ENCODE results near the gene CYLD.

CYLD gene

GRCh38 chr16:50837324-50837723, 95.4 kb downstream of the CYLD start:
- H3K4me3 ChIP-seq (ENCODE audit: low read depth, low read length) = no peak overlapping the region

GRCh38 chr16:50838165-50838564, 96.3 kb downstream of the CYLD start:
- H2AK5ac ChIP-seq (ENCODE audit: low read length) = no peak overlapping the region
- H3K27me3 ChIP-seq (ENCODE audit: insufficient read depth, low read length) = no peaks in the 10 kb centered on the region
- no peak overlapping the region for H4K8ac ChIP-seq (ENCODE audit: low read depth, low read length)
- no peak overlapping the region for H2AFZ ChIP-seq (ENCODE audit: insufficient read depth, low read length, poor library complexity)
- no peak overlapping the region for H3K18ac ChIP-seq (ENCODE audit: low read length)
- H3K4ac ChIP-seq (ENCODE audit: low read depth, low read length) = no peak overlapping the region
- H3K36me3 ChIP-seq (ENCODE audit: control insufficient read depth in 1 of 2, insufficient read depth in 2 of 2, low read length in 2 of 2) = no peaks in the 10 kb centered on the region
- WGBS (ENCODE audit: extremely low coverage, insufficient coverage, insufficient read length) = no CpG with 5 or more reads among the region's 2 CpGs
- no peaks in the 10 kb centered on the region for H3K4me1 ChIP-seq (ENCODE audit: control insufficient read depth in 1 of 2, insufficient read depth in 2 of 2, low read length in 2 of 2)
- no peak overlapping the region for H4K91ac ChIP-seq (ENCODE audit: low read depth, low read length)
- no peak overlapping the region for H4K12ac ChIP-seq (ENCODE audit: low read depth, low read length)
- H3K23ac ChIP-seq (ENCODE audit: low read length) = no peak overlapping the region
- peak in 1 of 2 donors; percentile 25 for DNase-seq
- H3K79me1 ChIP-seq (ENCODE audit: low read length) = no peaks in the 10 kb centered on the region
- no peak overlapping the region for H3K27ac ChIP-seq (ENCODE audit: low read depth, low read length)
- no peak overlapping the region for H2BK5ac ChIP-seq (ENCODE audit: low read depth, low read length, poor library complexity)
- no peak overlapping the region for H2BK12ac ChIP-seq (ENCODE audit: low read length)
- H3K9me3 ChIP-seq (ENCODE audit: insufficient read depth, low read depth, low read length) = peaks cover 2% of the 10 kb centered on the region
- no peak overlapping the region for H3K4me3 ChIP-seq (ENCODE audit: low read depth, low read length)
- H3K14ac ChIP-seq (ENCODE audit: low read length) = no peak overlapping the region
- no peak overlapping the region for H3K4me2 ChIP-seq (ENCODE audit: low read length)
- no peak overlapping the region for H2BK120ac ChIP-seq (ENCODE audit: insufficient read depth, low read length, poor library complexity)
- H3K9ac ChIP-seq (ENCODE audit: low read length) = no peak overlapping the region
- no peaks in the 10 kb centered on the region for H3K79me2 ChIP-seq (ENCODE audit: control insufficient read depth, insufficient read depth, low read length, poor library complexity)

More at GRCh38 chr16:50837324-50837723, 95.4 kb downstream of the CYLD start:
- DNase-seq = no peak
- no peak overlapping the region for H4K8ac ChIP-seq (ENCODE audit: low read depth, low read length)
- H3K18ac ChIP-seq (ENCODE audit: low read length) = no peak overlapping the region
- H3K36me3 ChIP-seq (ENCODE audit: control insufficient read depth in 1 of 2, insufficient read depth in 2 of 2, low read length in 2 of 2) = no peaks in the 10 kb centered on the region
- H3K14ac ChIP-seq (ENCODE audit: low read length) = no peak overlapping the region
- no peak overlapping the region for H4K91ac ChIP-seq (ENCODE audit: low read depth, low read length)
- no peak overlapping the region for H2BK12ac ChIP-seq (ENCODE audit: low read length)
- H3K4me1 ChIP-seq (ENCODE audit: control insufficient read depth in 1 of 2, insufficient read depth in 2 of 2, low read length in 2 of 2) = no peaks in the 10 kb centered on the region
- no peaks in the 10 kb centered on the region for H3K79me1 ChIP-seq (ENCODE audit: low read length)
- H2BK5ac ChIP-seq (ENCODE audit: low read depth, low read length, poor library complexity) = no peak overlapping the region
- no peak overlapping the region for H3K27ac ChIP-seq (ENCODE audit: low read depth, low read length)
- H3K4me2 ChIP-seq (ENCODE audit: low read length) = no peak overlapping the region
- no peak overlapping the region for H2AK5ac ChIP-seq (ENCODE audit: low read length)
- no peak overlapping the region for H3K9ac ChIP-seq (ENCODE audit: low read length)
- no peak overlapping the region for H4K12ac ChIP-seq (ENCODE audit: low read depth, low read length)
- H3K9me3 ChIP-seq (ENCODE audit: insufficient read depth, low read depth, low read length) = peaks cover 2% of the 10 kb centered on the region
- no peak overlapping the region for H3K23ac ChIP-seq (ENCODE audit: low read length)
- H3K27me3 ChIP-seq (ENCODE audit: insufficient read depth, low read length) = no peaks in the 10 kb centered on the region
- H3K79me2 ChIP-seq (ENCODE audit: control insufficient read depth, insufficient read depth, low read length, poor library complexity) = no peaks in the 10 kb centered on the region
- H2AFZ ChIP-seq (ENCODE audit: insufficient read depth, low read length, poor library complexity) = no peak overlapping the region
- WGBS (ENCODE audit: extremely low coverage, insufficient coverage, insufficient read length) = no CpG with 5 or more reads among the region's 2 CpGs
- H2BK120ac ChIP-seq (ENCODE audit: insufficient read depth, low read length, poor library complexity) = no peak overlapping the region
- H3K4ac ChIP-seq (ENCODE audit: low read depth, low read length) = no peak overlapping the region

- WGBS (ENCODE audit: extremely low coverage, insufficient coverage, insufficient read length) = no CpG with 5 or more reads among the region's 2 CpGs
- H4K8ac ChIP-seq (ENCODE audit: low read depth, low read length) = no peak overlapping the region
- no peaks in the 10 kb centered on the region for H3K79me2 ChIP-seq (ENCODE audit: control insufficient read depth, insufficient read depth, low read length, poor library complexity)
- H2AK5ac ChIP-seq (ENCODE audit: low read length) = no peak overlapping the region
- no peak overlapping the region for H3K18ac ChIP-seq (ENCODE audit: low read length)
- H2BK120ac ChIP-seq (ENCODE audit: insufficient read depth, low read length, poor library complexity) = no peak overlapping the region
- no peak overlapping the region for H2BK5ac ChIP-seq (ENCODE audit: low read depth, low read length, poor library complexity)
- no peaks in the 10 kb centered on the region for H3K4me1 ChIP-seq (ENCODE audit: control insufficient read depth in 1 of 2, insufficient read depth in 2 of 2, low read length in 2 of 2)
- peaks cover 2% of the 10 kb centered on the region for H3K9me3 ChIP-seq (ENCODE audit: insufficient read depth, low read depth, low read length)
- no peak for DNase-seq
- H3K27me3 ChIP-seq (ENCODE audit: insufficient read depth, low read length) = no peaks in the 10 kb centered on the region
- no peak overlapping the region for H2AFZ ChIP-seq (ENCODE audit: insufficient read depth, low read length, poor library complexity)
- H3K4ac ChIP-seq (ENCODE audit: low read depth, low read length) = no peak overlapping the region
- no peak overlapping the region for H2BK12ac ChIP-seq (ENCODE audit: low read length)
- no peak overlapping the region for H3K4me3 ChIP-seq (ENCODE audit: low read depth, low read length)
- H4K12ac ChIP-seq (ENCODE audit: low read depth, low read length) = no peak overlapping the region
- H3K9ac ChIP-seq (ENCODE audit: low read length) = no peak overlapping the region
- no peak overlapping the region for H3K4me2 ChIP-seq (ENCODE audit: low read length)
- no peak overlapping the region for H3K23ac ChIP-seq (ENCODE audit: low read length)
- no peaks in the 10 kb centered on the region for H3K79me1 ChIP-seq (ENCODE audit: low read length)
- no peaks in the 10 kb centered on the region for H3K36me3 ChIP-seq (ENCODE audit: control insufficient read depth in 1 of 2, insufficient read depth in 2 of 2, low read length in 2 of 2)
- H3K14ac ChIP-seq (ENCODE audit: low read length) = no peak overlapping the region
- no peak overlapping the region for H4K91ac ChIP-seq (ENCODE audit: low read depth, low read length)
- H3K27ac ChIP-seq (ENCODE audit: low read depth, low read length) = no peak overlapping the region
These were observed 97.0 kb downstream of the CYLD start for GRCh38 chr16:50838885-50839284.

GRCh38 chr16:50839356-50839755, 97.5 kb downstream of the CYLD start:
- no peak overlapping the region for H3K4me2 ChIP-seq (ENCODE audit: low read length)
- no peak overlapping the region for H2BK12ac ChIP-seq (ENCODE audit: low read length)
- H4K12ac ChIP-seq (ENCODE audit: low read depth, low read length) = no peak overlapping the region
- no peaks in the 10 kb centered on the region for H3K79me1 ChIP-seq (ENCODE audit: low read length)
- no CpG with 5 or more reads among the region's 5 CpGs for WGBS (ENCODE audit: extremely low coverage, insufficient coverage, insufficient read length)
- no peak overlapping the region for H2BK120ac ChIP-seq (ENCODE audit: insufficient read depth, low read length, poor library complexity)
- H2BK5ac ChIP-seq (ENCODE audit: low read depth, low read length, poor library complexity) = no peak overlapping the region
- no peak overlapping the region for H2AK5ac ChIP-seq (ENCODE audit: low read length)
- no peak overlapping the region for H3K27ac ChIP-seq (ENCODE audit: low read depth, low read length)
- no peak overlapping the region for H3K18ac ChIP-seq (ENCODE audit: low read length)
- no peak overlapping the region for H3K4ac ChIP-seq (ENCODE audit: low read depth, low read length)
- H3K27me3 ChIP-seq (ENCODE audit: insufficient read depth, low read length) = no peaks in the 10 kb centered on the region
- H3K14ac ChIP-seq (ENCODE audit: low read length) = no peak overlapping the region
- H3K4me1 ChIP-seq (ENCODE audit: control insufficient read depth in 1 of 2, insufficient read depth in 2 of 2, low read length in 2 of 2) = no peaks in the 10 kb centered on the region
- H3K4me3 ChIP-seq (ENCODE audit: low read depth, low read length) = no peak overlapping the region
- peaks cover 2% of the 10 kb centered on the region for H3K9me3 ChIP-seq (ENCODE audit: insufficient read depth, low read depth, low read length)
- H3K23ac ChIP-seq (ENCODE audit: low read length) = no peak overlapping the region
- no peak overlapping the region for H3K9ac ChIP-seq (ENCODE audit: low read length)
- H4K8ac ChIP-seq (ENCODE audit: low read depth, low read length) = no peak overlapping the region
- H3K36me3 ChIP-seq (ENCODE audit: control insufficient read depth in 1 of 2, insufficient read depth in 2 of 2, low read length in 2 of 2) = no peaks in the 10 kb centered on the region
- H3K79me2 ChIP-seq (ENCODE audit: control insufficient read depth, insufficient read depth, low read length, poor library complexity) = no peaks in the 10 kb centered on the region
- no peak for DNase-seq
- H4K91ac ChIP-seq (ENCODE audit: low read depth, low read length) = no peak overlapping the region
- H2AFZ ChIP-seq (ENCODE audit: insufficient read depth, low read length, poor library complexity) = no peak overlapping the region

Measured in trophoblast cell (in vitro differentiated cells and primary cell).